DOHH2 (cell line): ENCODE results near the gene ALKBH4.

ENCODE experiments used
- H3F3A ChIP-seq: fragments of 200-600 bp; sonication (generic), shearing (Covaris generic); 2 replicates; pipeline ENCODE4 v1.6.0; 2016; ENCODE audit warnings: antibody characterized with exemption, mild to moderate bottlenecking; ENCODE audit not compliant: control insufficient read depth, insufficient read depth
- H3K27ac ChIP-seq: fragments of 200-600 bp; sonication (generic); 2 replicates; pipeline ENCODE4 v1.5.1; 2014; ENCODE audit warnings: low read depth, mild to moderate bottlenecking, low read length, moderate library complexity
- H3K27me3 ChIP-seq: fragments of 200-600 bp; sonication (generic); 2 replicates; pipeline ENCODE4 v1.6.1; 2014; ENCODE audit warnings: mild to moderate bottlenecking, low read length, mixed read lengths; ENCODE audit not compliant: control insufficient read depth
- H3K36me3 ChIP-seq: fragments of 200-600 bp; sonication (generic); 2 replicates; pipeline ENCODE4 v1.6.1; 2014; ENCODE audit warnings: mild to moderate bottlenecking, low read length, moderate library complexity, mixed read lengths; ENCODE audit not compliant: control insufficient read depth
- H3K4me1 ChIP-seq: fragments of 200-600 bp; sonication (generic); 2 replicates; pipeline ENCODE4 v1.6.1; 2014; ENCODE audit warnings: mild to moderate bottlenecking, low read length, mixed read lengths; ENCODE audit not compliant: control insufficient read depth
- H3K4me2 ChIP-seq: fragments of 200-600 bp; sonication (generic); 2 replicates; pipeline ENCODE4 v1.6.0; 2014; ENCODE audit warnings: mild to moderate bottlenecking, low read length, moderate library complexity
- H3K4me3 ChIP-seq: fragments of 200-600 bp; sonication (generic); 2 replicates; pipeline ENCODE4 v1.5.1; 2014; ENCODE audit warnings: mild to moderate bottlenecking, low read length, mixed read lengths
- H3K79me2 ChIP-seq: fragments of 200-600 bp; sonication (generic); 2 replicates; pipeline ENCODE4 v1.6.1; 2014; ENCODE audit warnings: mild to moderate bottlenecking, low read length, mixed read lengths; ENCODE audit not compliant: control insufficient read depth
- H3K9me2 ChIP-seq: fragments of 200-600 bp; sonication (generic); replicated peaks from 2 replicates; pipeline ENCODE4 v1.6.1; 2014; ENCODE audit warnings: mild to moderate bottlenecking, low read length, mixed read lengths; ENCODE audit not compliant: control insufficient read depth
- H3K9me3 ChIP-seq: fragments of 200-600 bp; sonication (generic); 2 replicates; pipeline ENCODE4 v1.6.1; 2014; ENCODE audit warnings: antibody characterized with exemption, low read length, mixed read lengths; ENCODE audit not compliant: control insufficient read depth, insufficient read depth
- H4K20me1 ChIP-seq: fragments of 200-600 bp; sonication (generic); 2 replicates; pipeline ENCODE4 v1.6.0; 2014; ENCODE audit warnings: low read depth, mild to moderate bottlenecking, antibody characterized with exemption, low read length, moderate library complexity; ENCODE audit not compliant: control insufficient read depth, insufficient read depth
- CTCF ChIP-seq: fragments of 200-600 bp; sonication (generic); IDR thresholded peaks from one replicate; pipeline ENCODE4 v1.5.1; 2014; ENCODE audit warnings: antibody characterized with exemption, mild to moderate bottlenecking, low read depth, low read length; ENCODE audit not compliant: poor library complexity, severe bottlenecking
- EZH2phosphoT487 ChIP-seq: fragments of 200-600 bp; sonication (generic); IDR thresholded peaks from 2 replicates; pipeline ENCODE4 v1.6.1; 2017; ENCODE audit warnings: borderline replicate concordance, mild to moderate bottlenecking, antibody characterized with exemption, low read length, moderate library complexity, mixed read lengths

The ALKBH4 gene

GRCh38 chr7:102467581-102468477, 3.2 kb upstream of the ALKBH4 start:
- Histone ChIP-seq H3F3A (peaks cover 4% of the 10 kb centered on the region; the same call in 1 of the 2 replicates), H3K4me2 (no peak overlapping the region), H3K9me2 (no peaks in the 10 kb centered on the region), H4K20me1 (peaks cover 12% of the 10 kb centered on the region; the same call in 1 of the 2 replicates), H3K4me1 (peaks cover 26% of the 10 kb centered on the region), H3K4me3 (no peak overlapping the region), H3K79me2 (peaks cover 30% of the 10 kb centered on the region), H3K9me3 (no peaks in the 10 kb centered on the region), H3K27ac (no peak overlapping the region), H3K27me3 (no peaks in the 10 kb centered on the region), H3K36me3 (peaks cover 61% of the 10 kb centered on the region)
- no peak for TF ChIP-seq EZH2phosphoT487
- no peak for TF ChIP-seq CTCF

GRCh38 chr7:102466097-102466496, 1.4 kb upstream of the ALKBH4 start:
- H3K27me3 ChIP-seq = no peaks in the 10 kb centered on the region
- peaks cover 37% of the 10 kb centered on the region for H3K79me2 ChIP-seq
- TF ChIP-seq EZH2phosphoT487 = no peak
- no peak for TF ChIP-seq CTCF
- peaks cover 44% of the 10 kb centered on the region for H3K36me3 ChIP-seq
- H3K4me3 ChIP-seq = peak overlapping the region; percentile 94
- H3K27ac ChIP-seq = peak overlapping the region; percentile 58
- no peaks in the 10 kb centered on the region for H3K9me2 ChIP-seq
- no peaks in the 10 kb centered on the region for H3K9me3 ChIP-seq
- peak overlapping the region; percentile 86 for H3K4me2 ChIP-seq
- H3K4me1 ChIP-seq = peaks cover 26% of the 10 kb centered on the region
- H4K20me1 ChIP-seq = 0 out of 2 replicates have a peak, but pooled peaks cover 10% of the 10 kb centered on the region
- H3F3A ChIP-seq = peaks cover 4% of the 10 kb centered on the region; the same call in 1 of the 2 replicates

- H3K27ac ChIP-seq = no peak overlapping the region
- H3K9me2 ChIP-seq = no peaks in the 10 kb centered on the region
- 0 out of 2 replicates have a peak, but pooled peaks cover 10% of the 10 kb centered on the region for H4K20me1 ChIP-seq
- peak overlapping the region; percentile 86 for H3K4me2 ChIP-seq
- peaks cover 26% of the 10 kb centered on the region for H3K4me1 ChIP-seq
- peaks cover 4% of the 10 kb centered on the region; the same call in 1 of the 2 replicates for H3F3A ChIP-seq
- H3K36me3 ChIP-seq = peaks cover 33% of the 10 kb centered on the region
- no peaks in the 10 kb centered on the region for H3K9me3 ChIP-seq
- no peaks in the 10 kb centered on the region for H3K27me3 ChIP-seq
- TF ChIP-seq EZH2phosphoT487 (no peak), CTCF (no peak)
- peak overlapping the region; percentile 94 for H3K4me3 ChIP-seq
- peaks cover 37% of the 10 kb centered on the region for H3K79me2 ChIP-seq
Observed at GRCh38 chr7:102463841-102464576, 654 bp downstream of the ALKBH4 start.
